Activated CD8-positive, alpha-beta memory T cell treated with anti-CD3 and anti-CD28 coated beads for 36 hours (primary cell): ENCODE measurements around the gene ARFGAP1. TPM values are rescaled to one million over a fixed set of nuclear protein-coding genes. Genes with fewer than 3 reads are reported as not detected.

Experiments
- CTCF ChIA-PET: fragments of 350-600 bp; sonication (Branson Sonifier 250); formaldehyde crosslinking; loops from one replicate; lab custom pipeline; 2021; ENCODE audit warnings: antibody characterized with exemption; lab: Charles Lee
- POLR2A ChIA-PET: fragments of 350-600 bp; sonication (Branson Sonifier 250); formaldehyde crosslinking; loops from one replicate; lab custom pipeline; 2021; ENCODE audit warnings: antibody characterized with exemption; lab: Charles Lee
- total RNA-seq, 2 experiments: library from RNA; stranded (reverse); gene quantifications; one replicate each; pipeline ENCODE4 v1.2.3, GENCODE V29; 2021

Gene ARFGAP1
- total RNA-seq, 2 experiments from 2014 or later, result 74.9 to 77.8 TPM

GRCh38 chr20:63310265-63310991 lies 37.8 kb downstream of the ARFGAP1 start:
- ChIA-PET CTCF (interaction anchor here (0.9 to 1.8 kb wide), 4 partner anchors 20 to 71 kb away, joined by 3 to 8 read pairs (median 4); no protein-coding TSS in a partner anchor), POLR2A (no interaction called here)

- POLR2A ChIA-PET, result no interaction called here
These were observed 38.7 kb downstream of the ARFGAP1 start for GRCh38 chr20:63311186-63311832.

GRCh38 chr20:63311833-63312243 lies 39.2 kb downstream of the ARFGAP1 start:
- POLR2A ChIA-PET, result no interaction called here
- CTCF ChIA-PET, result no interaction called here

More at GRCh38 chr20:63311186-63311832, 38.7 kb downstream of the ARFGAP1 start:
- CTCF ChIA-PET, result no interaction called here

- POLR2A ChIA-PET, result no interaction called here
- CTCF ChIA-PET, result no interaction called here
These were observed 39.7 kb downstream of the ARFGAP1 start for GRCh38 chr20:63312273-63312672.

GRCh38 chr20:63312690-63313348 lies 40.2 kb downstream of the ARFGAP1 start:
- CTCF ChIA-PET, result no interaction called here

GRCh38 chr20:63313349-63314014 lies 40.9 kb downstream of the ARFGAP1 start:
- ChIA-PET CTCF (no interaction called here), POLR2A (no interaction called here)

More at GRCh38 chr20:63312690-63313348, 40.2 kb downstream of the ARFGAP1 start:
- POLR2A ChIA-PET, result no interaction called here

- CTCF ChIA-PET, result no interaction called here
- POLR2A ChIA-PET, result no interaction called here
These were observed 41.4 kb downstream of the ARFGAP1 start for GRCh38 chr20:63314015-63314471.

GRCh38 chr20:63314566-63315239 lies 42.1 kb downstream of the ARFGAP1 start:
- CTCF ChIA-PET, result no interaction called here
- POLR2A ChIA-PET, result no interaction called here

- ChIA-PET POLR2A (no interaction called here), CTCF (no interaction called here)
These were observed 42.7 kb downstream of the ARFGAP1 start for GRCh38 chr20:63315240-63315689.

- POLR2A ChIA-PET, result no interaction called here
- CTCF ChIA-PET, result no interaction called here
These were observed 43.3 kb downstream of the ARFGAP1 start for GRCh38 chr20:63315731-63316491.

GRCh38 chr20:63316502-63316921 lies 43.9 kb downstream of the ARFGAP1 start:
- ChIA-PET CTCF (no interaction called here), POLR2A (no interaction called here)

GRCh38 chr20:63317061-63317460 lies 44.4 kb downstream of the ARFGAP1 start:
- ChIA-PET POLR2A (no interaction called here), CTCF (no interaction called here)

GRCh38 chr20:63317601-63318291 lies 45.1 kb downstream of the ARFGAP1 start:
- ChIA-PET POLR2A (no interaction called here), CTCF (no interaction called here)

GRCh38 chr20:63318391-63319163 lies 46.0 kb downstream of the ARFGAP1 start:
- POLR2A ChIA-PET, result no interaction called here
- CTCF ChIA-PET, result no interaction called here

GRCh38 chr20:63319164-63320040 lies 46.8 kb downstream of the ARFGAP1 start:
- POLR2A ChIA-PET, result no interaction called here
- CTCF ChIA-PET, result no interaction called here

GRCh38 chr20:63320041-63320511 lies 47.5 kb downstream of the ARFGAP1 start:
- ChIA-PET CTCF (no interaction called here), POLR2A (no interaction called here)
